ENCODE measurements around the gene LPP. TPM values are rescaled to one million over a fixed set of nuclear protein-coding genes. Genes with fewer than 3 reads are reported as not detected.

The LPP gene
- total and polyA plus RNA-seq, 10 of the 15 experiments (the other 5 are each of a cell fraction or from before 2014, with no cell fraction given): under 0.01 to 0.62 (median 0.03) TPM

GRCh38 chr3:188452158-188452772, 298.3 kb downstream of the LPP start:
- intact Hi-C loops (cut with micrococcal nuclease; ENCODE audit: unreplicated experiment) (no loop called here), in situ Hi-C loops (cut with MboI) (no loop called here)
- no peak for FAIRE-seq
- Histone ChIP-seq H3K36me3 (ENCODE audit: control insufficient read depth in 2 of 2, insufficient read depth in 2 of 2, low read length in 1 of 2) (no peaks in the 10 kb centered on the region), H3K79me2 (ENCODE audit: control insufficient read depth, insufficient read depth, low read length) (no peaks in the 10 kb centered on the region), H3K27ac (ENCODE audit: control insufficient read depth, insufficient read depth) (no peak overlapping the region), H3K9ac (ENCODE audit: control insufficient read depth, insufficient read depth, low read length) (no peak overlapping the region), H2AFZ (ENCODE audit: control insufficient read depth, low read depth, low read length) (no peak overlapping the region), H3K4me2 (ENCODE audit: control insufficient read depth, insufficient read depth) (no peak overlapping the region), H3K9me3 (replicated peaks; ENCODE audit: control insufficient read depth, insufficient read depth, low read length) (no peaks in the 10 kb centered on the region), H3K4me3 (no peak overlapping the region), H4K20me1 (ENCODE audit: control insufficient read depth, insufficient read depth) (no peaks in the 10 kb centered on the region; the same call in 1 of the 2 replicates), H3K4me1 (ENCODE audit: control insufficient read depth, insufficient read depth, low read length) (peaks cover under 1% of the 10 kb centered on the region), H3K27me3 (replicated peaks in 1 of 2; ENCODE audit: control insufficient read depth in 2 of 2, insufficient read depth in 2 of 2, low read length in 1 of 2) (no peaks in the 10 kb centered on the region)
- 66% methylated on average over 8 of the region's 8 CpGs for WGBS (ENCODE audit: insufficient coverage, insufficient replicate concordance, low lambda C conversion rate, missing lambda C conversion rate)
- DNase-seq (ENCODE audit: low read depth, low spot score): no peak
- TF ChIP-seq NR2F1 (conservative IDR thresholded peaks at IDR 0.05) (no peak), MXI1 (IDR thresholded peaks at IDR 0.05; ENCODE audit: low read depth, low read length) (no peak), IRF5 (IDR thresholded peaks at IDR 0.05; ENCODE audit: borderline replicate concordance) (no peak), SIN3A (IDR thresholded peaks at IDR 0.05; ENCODE audit: low read depth, low read length) (no peak), LARP7 (IDR thresholded peaks at IDR 0.05) (no peak), HDGF (IDR thresholded peaks at IDR 0.05) (no peak), HCFC1 (IDR thresholded peaks at IDR 0.05; ENCODE audit: low read length) (no peak), ZBTB4 (CRISPR knock-in tag; IDR thresholded peaks at IDR 0.05) (no peak), ETV6 (conservative IDR thresholded peaks at IDR 0.05 in 1 of 2, IDR thresholded peaks at IDR 0.05 in 1 of 2; ENCODE audit: borderline replicate concordance in 1 of 2, low read depth in 1 of 2) (no peak), PAX5 (IDR thresholded peaks at IDR 0.05; ENCODE audit: borderline replicate concordance, low read depth, low read length) (no peak), FOS (IDR thresholded peaks at IDR 0.05; ENCODE audit: borderline replicate concordance, extremely low read depth, insufficient read length) (no peak)
- ChIA-PET SMC1A (ENCODE audit: uncharacterized antibody, unreplicated experiment) (no interaction called here), RAD21 (ENCODE audit: unreplicated experiment) (no interaction called here), CTCF (no interaction called here), POLR2A (no interaction called here)
- BruUV-seq (replicated peaks): no TSS peak
- no peak for ATAC-seq

All from GM12878 (cell line).